Esophagus squamous epithelium (tissue), 5 donors: ENCODE results near the gene CDON. TPM values are rescaled to one million over a fixed set of nuclear protein-coding genes. Genes with fewer than 3 reads are reported as not detected.

Experiments used
- DNase-seq: peaks from one replicate; lab custom pipeline; 2025; lab: John Stamatoyannopoulos, UW
- H3K27ac ChIP-seq, 4 donors: fragments of 200-600 bp; sonication (generic); one replicate each; pipeline ENCODE4 v1.5.1; 2016 to 2019; ENCODE audit warnings: mild to moderate bottlenecking in 1 of 4
- H3K27me3 ChIP-seq, 4 donors: fragments of 200-600 bp; sonication (generic); 1 replicate in 3 of 4; 2 replicates in 1 of 4; pipeline versions ENCODE4 v1.5.1 to v1.6.0; 2017 to 2021; ENCODE audit warnings: antibody characterized with exemption in 1 of 4
- H3K36me3 ChIP-seq, 3 donors: fragments of 200-600 bp; sonication (generic); one replicate each; pipeline ENCODE4 v1.5.1; 2016 to 2019
- H3K4me1 ChIP-seq, 3 donors: fragments of 200-600 bp; sonication (generic); one replicate each; pipeline ENCODE4 v1.5.1; 2017 to 2019
- H3K4me3 ChIP-seq, 4 donors: fragments of 200-600 bp; sonication (generic); 1 replicate in 3 of 4; 2 replicates in 1 of 4; pipeline ENCODE4 v1.5.1; 2016 to 2019; ENCODE audit warnings: mild to moderate bottlenecking in 2 of 4, moderate library complexity in 1 of 4
- H3K9me3 ChIP-seq, 3 donors: fragments of 200-600 bp; sonication (generic); one replicate each; pipeline ENCODE4 v1.5.1; 2016 to 2019
- POLR2A ChIP-seq, 4 donors: fragments of 450-650 bp; IDR thresholded peaks; one replicate each; pipeline ENCODE4 v1.6.1; 2017; ENCODE audit warnings: antibody characterized with exemption in 4 of 4, mild to moderate bottlenecking in 4 of 4, moderate library complexity in 3 of 4
- WGBS, 2 donors: methylation state at CpG; one replicate each; pipeline ENCODE4 v1.1.5; 2018; 5-methylcytosine and 5-hydroxymethylcytosine counted together
- intact Hi-C: fragments of 100-400 bp; cut with DNase I; formaldehyde crosslinking; loops from one replicate; pipeline ENCODE4 v1.15.0; 2022
- total RNA-seq, 4 donors: library from RNA; depleted of rRNA; stranded (reverse); fragments of >200 nt; gene quantifications; one replicate each; pipeline ENCODE4 v1.1.0, GENCODE V29; 2016
- TF ChIP-seq, protein P1 (sequence below), 6 experiments: fragments of 450-650 bp in 4 of 6; fragments of 200-600 bp in 2 of 6; sonication (generic) in 2 of 6; IDR thresholded peaks; one replicate each; pipeline ENCODE4 v1.5.1; 2016 to 2019; ENCODE audit warnings: antibody characterized with exemption in 6 of 6, mild to moderate bottlenecking in 4 of 6, moderate library complexity in 4 of 6
- donor health status: DM: yes; HTN: yes; CAD: no.

Gene CDON
- total RNA-seq, 4 donors from 2014 or later, result 2.5 to 5.5 (median 3.4) TPM

DNA sequence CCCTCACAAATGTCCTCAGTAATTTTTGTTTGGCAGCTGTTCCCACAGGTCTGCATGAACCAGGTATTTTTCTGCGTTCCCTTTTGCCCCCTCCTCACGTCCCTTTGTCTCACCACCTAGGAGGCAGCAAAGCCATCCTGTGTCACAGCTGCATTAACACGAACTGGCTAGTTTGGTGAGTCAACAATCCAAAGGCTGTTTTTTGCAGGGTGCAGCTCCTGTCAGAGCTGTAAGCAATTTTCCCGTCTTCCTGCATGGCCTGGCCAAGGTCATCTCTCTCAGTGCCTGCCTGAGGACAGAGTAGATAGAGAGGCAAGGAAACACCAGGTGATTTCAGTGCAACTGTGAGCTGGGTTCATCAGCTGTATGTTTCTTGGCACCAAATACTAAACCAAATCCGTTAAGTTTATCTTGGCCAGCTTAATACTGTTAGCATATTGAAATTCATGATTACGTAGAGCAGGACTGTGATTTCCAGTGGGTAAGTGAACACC is 137.4 kb downstream of the CDON start:
- H3K36me3 ChIP-seq, result no peaks in the 10 kb centered on the region
- intact Hi-C loops, result no loop called here
- no peak overlapping the region for H3K4me3 ChIP-seq
- peaks cover 0 to 20% (median 0%) of the 10 kb centered on the region in 4 donors for H3K27me3 ChIP-seq
- 62 to 66% methylated on average over 6 of the region's 6 CpGs for WGBS, 2 donors
- no peaks in the 10 kb centered on the region for H3K4me1 ChIP-seq
- H3K9me3 ChIP-seq, result no peaks in the 10 kb centered on the region
- no peak for DNase-seq
- no peak overlapping the region for H3K27ac ChIP-seq
- no peak for TF ChIP-seq POLR2A (IDR thresholded peaks at IDR 0.05)
- TF ChIP-seq, protein P1, sequence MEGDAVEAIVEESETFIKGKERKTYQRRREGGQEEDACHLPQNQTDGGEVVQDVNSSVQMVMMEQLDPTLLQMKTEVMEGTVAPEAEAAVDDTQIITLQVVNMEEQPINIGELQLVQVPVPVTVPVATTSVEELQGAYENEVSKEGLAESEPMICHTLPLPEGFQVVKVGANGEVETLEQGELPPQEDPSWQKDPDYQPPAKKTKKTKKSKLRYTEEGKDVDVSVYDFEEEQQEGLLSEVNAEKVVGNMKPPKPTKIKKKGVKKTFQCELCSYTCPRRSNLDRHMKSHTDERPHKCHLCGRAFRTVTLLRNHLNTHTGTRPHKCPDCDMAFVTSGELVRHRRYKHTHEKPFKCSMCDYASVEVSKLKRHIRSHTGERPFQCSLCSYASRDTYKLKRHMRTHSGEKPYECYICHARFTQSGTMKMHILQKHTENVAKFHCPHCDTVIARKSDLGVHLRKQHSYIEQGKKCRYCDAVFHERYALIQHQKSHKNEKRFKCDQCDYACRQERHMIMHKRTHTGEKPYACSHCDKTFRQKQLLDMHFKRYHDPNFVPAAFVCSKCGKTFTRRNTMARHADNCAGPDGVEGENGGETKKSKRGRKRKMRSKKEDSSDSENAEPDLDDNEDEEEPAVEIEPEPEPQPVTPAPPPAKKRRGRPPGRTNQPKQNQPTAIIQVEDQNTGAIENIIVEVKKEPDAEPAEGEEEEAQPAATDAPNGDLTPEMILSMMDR (IDR thresholded peaks at IDR 0.05), result no peak

- TF ChIP-seq POLR2A (IDR thresholded peaks at IDR 0.05), result no peak
- TF ChIP-seq, protein P1 (IDR thresholded peaks at IDR 0.05), result no peak
- Histone ChIP-seq H3K27me3 (peaks cover 0 to 23% (median 0%) of the 10 kb centered on the region in 4 donors), H3K36me3 (no peaks in the 10 kb centered on the region), H3K27ac (no peak overlapping the region), H3K9me3 (no peaks in the 10 kb centered on the region), H3K4me3 (no peak overlapping the region), H3K4me1 (no peaks in the 10 kb centered on the region)
- 84 to 90% methylated on average over 7 to 9 of the region's 9 CpGs for WGBS, 2 donors
- intact Hi-C loops, result loop anchor here (5.0 kb wide), 1 partner anchor 273 kb away; no protein-coding TSS in a partner anchor
- DNase-seq, result no peak
Observed at GRCh38 chr11:125924384-125925007, 138.2 kb downstream of the CDON start.

DNA sequence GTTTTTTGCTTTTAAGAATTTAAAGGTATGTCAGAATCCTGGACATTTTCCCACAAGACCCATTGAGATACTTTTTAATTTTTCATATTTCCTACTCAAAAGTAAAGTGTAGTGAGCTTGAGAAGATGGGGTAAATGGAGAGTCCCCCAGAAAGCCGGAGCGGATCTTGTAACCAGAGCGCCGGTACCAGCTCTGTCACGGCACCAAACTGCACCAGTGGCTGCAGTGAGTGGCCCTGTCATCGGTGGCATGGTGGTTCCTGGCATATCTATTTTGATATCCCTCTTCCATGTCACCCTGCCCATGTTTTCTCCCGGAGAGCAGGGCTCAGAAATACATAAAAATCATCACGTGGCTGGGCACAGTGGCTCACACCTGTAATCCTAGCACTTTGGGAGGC is 139.0 kb downstream of the CDON start:
- no peaks in the 10 kb centered on the region for H3K36me3 ChIP-seq
- DNase-seq, result no peak
- H3K4me1 ChIP-seq, result no peaks in the 10 kb centered on the region
- peaks cover 0 to 27% (median 0%) of the 10 kb centered on the region in 4 donors for H3K27me3 ChIP-seq
- TF ChIP-seq, protein P1 (IDR thresholded peaks at IDR 0.05), result no peak
- no peak for TF ChIP-seq POLR2A (IDR thresholded peaks at IDR 0.05)
- no peaks in the 10 kb centered on the region for H3K9me3 ChIP-seq
- H3K4me3 ChIP-seq, result no peak overlapping the region
- intact Hi-C loops, result loop anchor here (5.0 kb wide), 1 partner anchor 274 kb away; no protein-coding TSS in a partner anchor
- H3K27ac ChIP-seq, result no peak overlapping the region
- 89 to 93% methylated on average over 7 to 8 of the region's 8 CpGs for WGBS, 2 donors

- TF ChIP-seq POLR2A (IDR thresholded peaks at IDR 0.05), result no peak
- TF ChIP-seq, protein P1 (IDR thresholded peaks at IDR 0.05), result peak; percentile 54 to 80 (median 69)
- no peaks in the 10 kb centered on the region for H3K4me1 ChIP-seq
- peaks cover 0 to 33% (median 0%) of the 10 kb centered on the region in 4 donors for H3K27me3 ChIP-seq
- H3K36me3 ChIP-seq, result no peaks in the 10 kb centered on the region
- intact Hi-C loops, result loop anchor here (5.0 kb wide), 1 partner anchor 274 kb away; no protein-coding TSS in a partner anchor
- 4 to 6% methylated on average over 8 of the region's 8 CpGs for WGBS, 2 donors
- no peaks in the 10 kb centered on the region for H3K9me3 ChIP-seq
- H3K4me3 ChIP-seq, result no peak overlapping the region
- no peak for DNase-seq
- no peak overlapping the region for H3K27ac ChIP-seq
Observed at GRCh38 chr11:125923012-125923579, 139.6 kb downstream of the CDON start.

GRCh38 chr11:125922156-125922555 is 140.5 kb downstream of the CDON start:
- intact Hi-C loops, result loop anchor here (5.0 kb wide), 1 partner anchor 275 kb away; no protein-coding TSS in a partner anchor
- Histone ChIP-seq H3K27me3 (peaks cover 0 to 40% (median 0%) of the 10 kb centered on the region in 4 donors), H3K4me1 (no peaks in the 10 kb centered on the region), H3K4me3 (no peak overlapping the region), H3K27ac (no peak overlapping the region), H3K36me3 (no peaks in the 10 kb centered on the region), H3K9me3 (no peaks in the 10 kb centered on the region)
- TF ChIP-seq, protein P1 (IDR thresholded peaks at IDR 0.05), result no peak
- TF ChIP-seq POLR2A (IDR thresholded peaks at IDR 0.05), result no peak
- 63 to 90% methylated on average over 3 of the region's 3 CpGs for WGBS, 2 donors
- DNase-seq, result no peak
